Left kidney (tissue), 2 donors: ENCODE data around the gene FAM200C. TPM values are rescaled to one million over a fixed set of nuclear protein-coding genes. Genes with fewer than 3 reads are reported as not detected.

Experiments used
- DNase-seq: peaks from one replicate; pipeline ENCODE4 v3.0.0-alpha.2; 2013
- polyA plus RNA-seq: library from polyadenylated mRNA; unstranded; fragments of 120-200 nt; gene quantifications from one replicate; pipeline ENCODE4 v1.2.1, GENCODE V29; 2013; ENCODE audit not compliant: insufficient read length

FAM200C gene
- polyA plus RNA-seq, 1 donor: 18.8 TPM

- DNase-seq: peak; percentile 51
Measured at GRCh38 chr5:160369990-160370712, 29.7 kb downstream of the FAM200C start, which contains the start of gene C1QTNF2. Gene C1QTNF2 (minus strand): TSS chr5:160370626. CDS start chr5:160355011, 15,615 bp downstream.

GRCh38 chr5:160367885-160368284, 32.0 kb downstream of the FAM200C start:
- DNase-seq: no peak

- no peak for DNase-seq
Measured at GRCh38 chr5:160367261-160367660, 32.6 kb downstream of the FAM200C start.

- DNase-seq: no peak
Measured at GRCh38 chr5:160366230-160366629, 33.6 kb downstream of the FAM200C start.

GRCh38 chr5:160363660-160364395, 36.0 kb downstream of the FAM200C start:
- no peak for DNase-seq

GRCh38 chr5:160363211-160363610, 36.6 kb downstream of the FAM200C start:
- DNase-seq: no peak

- DNase-seq: no peak
Measured at GRCh38 chr5:160361624-160362228, 38.1 kb downstream of the FAM200C start.

- no peak for DNase-seq
Measured at GRCh38 chr5:160360310-160360709, 39.5 kb downstream of the FAM200C start.

- DNase-seq: no peak
Measured at GRCh38 chr5:160359816-160360215, 40.0 kb downstream of the FAM200C start.

- DNase-seq: no peak
Measured at GRCh38 chr5:160359242-160359641, 40.6 kb downstream of the FAM200C start.

GRCh38 chr5:160357861-160358411, 41.9 kb downstream of the FAM200C start:
- DNase-seq: no peak

- DNase-seq: no peak
Measured at GRCh38 chr5:160357394-160357793, 42.5 kb downstream of the FAM200C start.

GRCh38 chr5:160356550-160357347, 43.1 kb downstream of the FAM200C start:
- no peak for DNase-seq

- DNase-seq: no peak
Measured at GRCh38 chr5:160354666-160355065, 45.2 kb downstream of the FAM200C start.

GRCh38 chr5:160353379-160353778, 46.5 kb downstream of the FAM200C start:
- DNase-seq: no peak

- DNase-seq: no peak
Measured at GRCh38 chr5:160352308-160352707, 47.5 kb downstream of the FAM200C start.

GRCh38 chr5:160349935-160350303, 49.9 kb downstream of the FAM200C start:
- DNase-seq: no peak

GRCh38 chr5:160349249-160349934, 50.5 kb downstream of the FAM200C start:
- DNase-seq: no peak

- no peak for DNase-seq
Measured at GRCh38 chr5:160348080-160348479, 51.8 kb downstream of the FAM200C start.

- no peak for DNase-seq
Measured at GRCh38 chr5:160347448-160347847, 52.4 kb downstream of the FAM200C start.
